GM23248 (cell line): ENCODE measurements around the gene SARDH.

Experiments
- EZH2 ChIP-seq: fragments of 200-600 bp; sonication (generic); IDR thresholded peaks from 2 replicates; pipeline ENCODE4 v1.6.1; 2018; ENCODE audit warnings: antibody characterized with exemption, mild to moderate bottlenecking; ENCODE audit not compliant: insufficient read depth, poor library complexity, severe bottlenecking
- EZH2phosphoT487 ChIP-seq: fragments of 200-600 bp; sonication (generic); IDR thresholded peaks from 2 replicates; pipeline ENCODE4 v1.6.1; 2018; ENCODE audit warnings: antibody characterized with exemption, moderate library complexity, mild to moderate bottlenecking, low read depth; ENCODE audit not compliant: insufficient read depth

GRCh38 chr9:133712221-133713100, 25.7 kb downstream of the SARDH start:
- TF ChIP-seq EZH2phosphoT487 (no peak), EZH2 (no peak)
